GM19397 (cell line): ENCODE results near the gene DGKG.

Experiments
- ATAC-seq: cut with Tn5 transposase; IDR thresholded peaks from one replicate; pipeline ENCODE4 v1.9.1; 2021; ENCODE audit warnings: mild to moderate bottlenecking, moderate library complexity; ENCODE audit not compliant: unreplicated experiment

Gene DGKG

GRCh38 chr3:186361762-186362536, at the start of gene DGKG:
TSS of gene DGKG (minus strand) at chr3:186362234. CDS start at chr3:186320459, 41,775 bp downstream.
- peak; percentile 45 for ATAC-seq

GRCh38 chr3:186411089-186411488, 49.1 kb upstream of the DGKG start:
- no peak for ATAC-seq

- no peak for ATAC-seq
Measured at GRCh38 chr3:186406669-186407635, 44.9 kb upstream of the DGKG start.

GRCh38 chr3:186401556-186401955, 39.5 kb upstream of the DGKG start:
- no peak for ATAC-seq

- no peak for ATAC-seq
Measured at GRCh38 chr3:186400662-186401061, 38.6 kb upstream of the DGKG start.

GRCh38 chr3:186400026-186400425, 38.0 kb upstream of the DGKG start:
- ATAC-seq: no peak

GRCh38 chr3:186394566-186395217, 32.7 kb upstream of the DGKG start:
- no peak for ATAC-seq

- ATAC-seq: no peak
Measured at GRCh38 chr3:186386883-186387560, 25.0 kb upstream of the DGKG start.

GRCh38 chr3:186385856-186386602, 24.0 kb upstream of the DGKG start:
- ATAC-seq: no peak

- ATAC-seq: no peak
Measured at GRCh38 chr3:186383026-186383993, 21.3 kb upstream of the DGKG start.

GRCh38 chr3:186382217-186382885, 20.3 kb upstream of the DGKG start:
- ATAC-seq: no peak

- ATAC-seq: no peak
Measured at GRCh38 chr3:186381424-186382216, 19.6 kb upstream of the DGKG start.

- ATAC-seq: no peak
Measured at GRCh38 chr3:186380622-186381380, 18.8 kb upstream of the DGKG start.

GRCh38 chr3:186375443-186375842, 13.4 kb upstream of the DGKG start:
- ATAC-seq: no peak

- no peak for ATAC-seq
Measured at GRCh38 chr3:186374376-186374775, 12.3 kb upstream of the DGKG start.

- ATAC-seq: no peak
Measured at GRCh38 chr3:186369217-186369616, 7.2 kb upstream of the DGKG start.

GRCh38 chr3:186368717-186369116, 6.7 kb upstream of the DGKG start:
- no peak for ATAC-seq
